ENCODE results near the gene CUEDC1.

CUEDC1 gene

DNA sequence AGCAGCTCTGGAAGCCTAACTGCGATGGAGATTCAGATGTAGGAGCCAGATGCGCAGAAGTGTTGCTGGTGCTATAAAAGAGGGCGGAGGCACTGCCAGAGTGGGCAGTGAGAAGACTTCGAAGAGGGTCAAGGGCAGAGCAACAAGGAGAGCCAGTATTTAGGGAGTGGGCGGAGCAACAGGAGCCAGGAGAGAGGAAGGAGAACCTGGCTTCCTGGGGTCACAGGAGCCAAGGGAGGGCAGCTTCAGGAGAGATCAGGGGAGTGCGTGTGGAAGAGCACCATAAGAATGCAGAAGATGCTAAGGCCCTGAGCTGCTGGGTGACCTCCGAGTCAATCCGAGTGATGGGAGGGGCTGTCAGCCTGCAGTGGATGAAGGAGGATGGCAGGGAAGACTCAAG is 90.9 kb downstream of the CUEDC1 start:
- Mint-ChIP-seq H3K9me3 (no peaks in the 10 kb centered on the region), H3K27me3 (peaks cover 26 to 34% of the 10 kb centered on the region in 2 donors), H3K27ac (no peak overlapping the region), H3K36me3 (no peaks in the 10 kb centered on the region), H3K4me1 (peaks cover 27 to 33% of the 10 kb centered on the region in 2 donors), H3K4me3 (no peak overlapping the region)
- no peak for DNase-seq
- no peak for ATAC-seq (replicated peaks)

DNA sequence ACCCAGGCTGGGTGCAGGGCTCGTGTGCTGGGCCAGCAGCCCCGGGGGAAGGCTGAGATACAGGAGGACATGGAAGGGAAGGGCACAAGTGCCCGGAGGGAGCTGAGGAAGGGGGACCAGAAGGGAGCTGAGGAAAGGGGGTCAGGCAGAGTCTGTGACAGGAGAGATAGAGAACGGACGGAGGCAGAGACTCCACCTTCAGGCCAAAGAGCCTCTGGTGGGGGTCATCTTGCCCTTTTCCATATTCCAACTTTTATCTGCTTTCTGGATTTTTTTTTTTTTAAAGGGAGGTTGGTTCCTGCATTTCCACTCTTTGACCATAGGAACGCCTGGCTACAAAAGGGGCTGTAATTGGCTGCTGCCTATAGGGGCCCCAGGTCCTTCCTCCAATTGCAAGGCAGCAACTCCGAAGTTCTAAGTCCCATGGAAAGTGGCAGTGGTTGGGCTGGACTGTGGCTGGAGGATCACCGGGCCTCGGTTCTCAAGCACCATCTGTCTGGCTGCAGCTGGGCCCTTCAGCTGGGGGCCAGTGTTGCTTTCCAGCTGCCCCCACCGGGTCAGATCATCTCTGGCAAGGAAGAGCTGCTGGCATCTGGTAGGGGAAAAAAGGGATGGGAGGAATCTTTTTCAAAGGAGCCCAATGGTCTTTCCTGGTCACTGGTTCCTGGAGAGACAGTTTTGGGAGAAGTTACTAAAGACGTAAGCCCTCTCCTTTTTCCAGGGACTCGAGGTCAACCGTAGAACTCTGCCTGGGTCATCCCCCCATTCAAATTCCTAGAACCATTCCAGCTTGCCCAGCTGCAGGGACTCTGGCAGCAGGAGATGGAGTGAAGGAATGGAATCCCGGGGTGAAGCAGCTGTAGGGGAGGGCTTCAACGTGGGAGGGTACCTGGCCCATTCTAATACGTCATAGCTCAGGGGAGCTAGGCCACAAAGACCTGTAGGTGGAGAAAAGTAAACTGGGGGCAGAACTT is 92.2 kb downstream of the CUEDC1 start:
- Mint-ChIP-seq H3K27ac (no peak overlapping the region), H3K9me3 (no peaks in the 10 kb centered on the region), H3K4me3 (no peak overlapping the region), H3K36me3 (no peaks in the 10 kb centered on the region), H3K4me1 (peaks cover 17 to 20% of the 10 kb centered on the region in 2 donors), H3K27me3 (peaks cover 31 to 47% of the 10 kb centered on the region in 2 donors)
- DNase-seq (no peak), ATAC-seq (replicated peaks) (no peak)

DNA sequence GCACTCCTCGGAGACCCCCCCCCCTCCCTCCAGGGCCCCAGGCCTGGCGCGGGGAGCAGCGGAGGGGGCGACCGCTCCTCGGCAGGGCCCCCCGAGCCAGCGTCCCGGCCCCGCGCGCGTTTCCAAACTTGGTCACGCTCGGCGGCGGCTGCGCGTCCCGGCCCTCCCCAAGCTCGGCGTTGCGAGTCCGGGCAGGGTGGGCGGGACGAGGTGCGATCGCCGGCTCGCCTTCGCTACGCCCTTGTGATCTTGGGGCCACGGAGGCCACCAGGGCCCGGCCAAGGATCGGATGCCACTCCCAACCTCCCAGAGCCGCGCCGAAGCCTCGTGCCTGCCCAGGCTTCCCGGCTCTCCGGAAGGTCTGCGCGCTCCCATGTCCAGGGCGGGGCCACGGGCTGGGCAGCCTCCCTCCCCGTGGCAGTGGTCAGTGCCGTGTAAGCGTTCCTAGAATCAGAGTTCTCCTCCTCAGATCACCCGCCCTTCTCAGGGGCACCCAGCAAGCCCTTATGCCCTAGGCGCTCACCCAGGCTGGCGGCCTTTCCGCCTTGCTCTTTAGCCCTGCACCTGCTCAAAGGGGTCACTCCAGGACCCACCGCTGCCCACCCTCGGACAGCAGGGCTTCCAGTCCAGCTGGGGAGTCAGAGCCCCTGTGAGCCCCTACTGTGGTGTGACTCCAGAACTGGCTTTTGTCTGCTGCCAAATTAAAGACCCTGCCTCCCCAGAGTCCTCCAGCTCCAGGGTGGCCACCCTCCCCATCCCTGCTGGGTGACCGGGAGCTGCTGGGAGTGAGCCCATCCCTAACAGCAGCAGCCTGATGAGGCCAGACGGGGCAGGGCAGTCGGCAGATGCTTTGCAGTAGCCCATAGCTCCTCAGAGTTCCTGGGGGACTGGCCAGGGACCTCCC is 93.2 kb downstream of the CUEDC1 start:
- peaks cover 11% of the 10 kb centered on the region in 2 donors for H3K4me1 Mint-ChIP-seq
- H3K27me3 Mint-ChIP-seq = peaks cover 31 to 49% of the 10 kb centered on the region in 2 donors
- DNase-seq (no peak), ATAC-seq (replicated peaks) (peak; percentile 8 to 29)
- peak overlapping the region in 1 of 2 donors; percentile 87 for H3K4me3 Mint-ChIP-seq
- no peaks in the 10 kb centered on the region for H3K36me3 Mint-ChIP-seq
- H3K27ac Mint-ChIP-seq = peak overlapping the region; percentile 31
- no peaks in the 10 kb centered on the region for H3K9me3 Mint-ChIP-seq

DNA sequence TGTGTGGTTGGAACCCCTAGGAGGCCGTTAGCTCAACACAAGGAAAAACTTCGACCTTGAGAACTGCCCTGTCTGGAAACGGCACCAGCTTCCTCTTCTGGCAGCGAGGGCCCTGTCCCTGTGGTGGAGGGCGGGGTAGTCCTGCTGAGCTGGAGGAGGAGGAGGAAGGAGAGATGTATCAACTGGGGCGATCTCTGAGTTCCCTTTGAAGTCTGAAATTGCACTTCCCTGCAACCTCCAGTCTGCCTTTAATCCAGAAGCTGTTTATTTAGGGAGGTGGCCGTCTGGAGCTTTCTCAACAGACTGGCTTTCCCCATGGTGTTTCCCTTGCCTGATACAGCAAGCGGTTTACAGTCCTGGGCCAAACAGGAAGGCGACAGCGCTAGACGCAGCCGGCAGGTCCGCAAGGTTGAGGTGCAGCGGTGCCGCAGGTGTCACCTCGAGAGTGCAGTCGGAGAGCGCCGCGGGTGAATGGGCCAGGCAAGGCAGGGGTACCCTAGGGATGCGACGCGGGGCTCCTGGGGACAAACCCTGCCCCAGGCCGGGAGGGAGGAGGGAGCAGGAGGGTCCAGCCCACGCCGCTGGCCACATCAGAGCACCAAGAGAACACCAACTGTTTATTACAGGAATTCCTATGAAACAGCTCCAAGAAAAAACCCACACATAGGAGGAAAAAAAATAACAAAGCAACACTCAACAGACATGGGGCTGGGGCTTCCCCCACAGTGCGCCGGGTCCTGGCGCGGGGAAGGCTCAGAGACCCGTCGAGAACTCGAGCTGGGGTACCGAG is 94.0 kb downstream of the CUEDC1 start:
- H3K27ac Mint-ChIP-seq = no peak overlapping the region
- H3K27me3 Mint-ChIP-seq = peaks cover 31 to 49% of the 10 kb centered on the region in 2 donors
- H3K4me1 Mint-ChIP-seq = peaks cover 11% of the 10 kb centered on the region in 2 donors
- ATAC-seq (replicated peaks) (peak; percentile 73 to 76), DNase-seq (no peak)
- no peaks in the 10 kb centered on the region for H3K9me3 Mint-ChIP-seq
- no peaks in the 10 kb centered on the region for H3K36me3 Mint-ChIP-seq
- H3K4me3 Mint-ChIP-seq = peak overlapping the region; percentile 87

DNA sequence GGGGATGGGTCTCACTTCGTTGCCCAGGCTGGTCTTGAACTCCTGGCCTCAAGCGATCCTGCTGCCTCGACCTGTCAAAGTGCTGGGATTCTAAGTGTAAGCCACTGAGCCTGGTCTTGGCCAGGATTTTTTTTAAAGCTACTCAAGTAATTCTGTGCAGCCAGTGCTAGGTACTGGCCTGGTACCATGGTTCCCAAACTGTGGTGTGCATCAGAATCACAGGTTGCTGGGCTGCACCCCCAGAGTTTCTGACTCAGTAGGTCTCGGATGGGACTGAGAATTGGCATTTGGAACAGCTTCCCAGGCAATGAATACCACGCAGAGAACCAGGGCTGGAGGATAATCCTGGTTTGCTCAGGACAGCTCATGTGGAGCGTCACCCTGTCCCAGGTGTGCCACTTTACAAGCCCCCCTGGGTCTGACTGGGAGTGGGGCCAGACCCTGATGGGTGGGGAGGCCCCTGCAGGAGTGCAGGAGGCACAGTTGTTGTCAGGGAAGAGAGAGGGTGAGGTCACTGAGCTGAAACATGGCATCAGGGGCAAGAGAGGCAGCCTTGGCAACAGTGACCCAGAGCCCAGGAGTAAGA is 94.7 kb downstream of the CUEDC1 start:
- H3K36me3 Mint-ChIP-seq = no peaks in the 10 kb centered on the region
- H3K27ac Mint-ChIP-seq = no peak overlapping the region
- peak overlapping the region; percentile 87 for H3K4me3 Mint-ChIP-seq
- DNase-seq (no peak), ATAC-seq (replicated peaks) (no peak)
- peaks cover 11% of the 10 kb centered on the region in 2 donors for H3K4me1 Mint-ChIP-seq
- no peaks in the 10 kb centered on the region for H3K9me3 Mint-ChIP-seq
- peaks cover 34 to 49% of the 10 kb centered on the region in 2 donors for H3K27me3 Mint-ChIP-seq

DNA sequence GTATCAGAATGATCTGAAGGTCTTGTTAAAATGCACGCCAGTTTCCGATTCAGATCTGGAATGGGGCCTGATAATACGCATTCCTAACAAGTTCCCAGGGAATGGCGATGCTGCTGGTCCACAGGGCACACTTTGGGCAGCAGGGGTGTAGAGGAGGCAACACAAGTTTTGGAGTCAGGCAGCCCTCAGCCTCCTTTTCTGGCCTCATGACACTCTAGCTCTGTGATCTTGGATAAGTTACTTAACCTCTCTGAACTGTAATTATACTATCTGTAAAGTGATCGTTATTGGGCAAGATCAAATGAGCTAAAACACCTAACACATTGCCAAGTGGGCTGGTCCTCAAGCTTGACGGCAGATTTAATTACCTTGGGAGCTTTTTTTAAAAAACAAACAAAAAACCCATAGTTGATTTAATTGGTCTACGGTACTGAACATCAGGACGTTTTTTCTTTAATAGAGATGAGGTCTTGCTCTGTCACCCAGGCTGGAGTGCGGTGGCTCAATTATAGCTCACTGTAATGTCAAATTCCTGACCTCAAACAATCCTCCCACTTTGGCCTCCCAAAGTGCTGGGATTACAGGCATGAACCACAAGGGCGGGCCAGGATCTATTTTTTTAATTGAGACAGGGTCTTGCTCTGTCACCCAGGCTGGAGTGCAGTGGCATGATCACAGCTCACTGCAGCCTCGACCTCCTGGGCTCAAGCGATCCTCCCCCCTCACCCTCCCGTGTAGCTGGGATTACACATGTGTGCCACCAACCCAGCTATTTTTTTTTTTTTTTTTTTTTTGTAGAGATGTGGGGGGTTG is 95.4 kb downstream of the CUEDC1 start:
- no peak for DNase-seq
- ATAC-seq (replicated peaks) = no peak
- Mint-ChIP-seq H3K27ac (no peak overlapping the region), H3K4me3 (no peak overlapping the region), H3K36me3 (no peaks in the 10 kb centered on the region), H3K9me3 (no peaks in the 10 kb centered on the region), H3K27me3 (peaks cover 31 to 49% of the 10 kb centered on the region in 2 donors), H3K4me1 (peaks cover 11% of the 10 kb centered on the region in 2 donors)

DNA sequence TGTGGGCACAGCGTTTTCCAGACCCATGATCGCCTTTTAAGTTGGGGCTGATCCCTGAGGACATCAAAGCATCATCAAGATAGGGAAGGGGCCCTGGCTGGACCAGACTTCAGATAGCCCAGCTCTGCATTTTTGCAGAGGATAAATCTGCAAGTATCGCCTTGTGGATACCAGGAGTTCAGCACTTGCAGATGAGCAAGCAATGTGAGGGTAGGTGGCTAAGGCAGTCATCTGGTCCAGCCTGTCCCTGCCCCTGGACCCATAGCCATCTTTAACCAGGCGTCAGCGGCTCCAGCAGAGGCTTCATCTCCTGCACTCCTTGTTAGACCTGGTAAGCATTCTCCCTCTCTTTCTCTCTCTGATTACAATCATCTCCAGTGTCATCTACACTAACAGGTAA is 96.4 kb downstream of the CUEDC1 start:
- Mint-ChIP-seq H3K4me1 (peaks cover 11% of the 10 kb centered on the region in 2 donors), H3K4me3 (no peak overlapping the region), H3K36me3 (no peaks in the 10 kb centered on the region), H3K9me3 (no peaks in the 10 kb centered on the region), H3K27ac (no peak overlapping the region), H3K27me3 (peaks cover 21 to 44% of the 10 kb centered on the region in 2 donors)
- DNase-seq (no peak), ATAC-seq (replicated peaks) (no peak)

DNA sequence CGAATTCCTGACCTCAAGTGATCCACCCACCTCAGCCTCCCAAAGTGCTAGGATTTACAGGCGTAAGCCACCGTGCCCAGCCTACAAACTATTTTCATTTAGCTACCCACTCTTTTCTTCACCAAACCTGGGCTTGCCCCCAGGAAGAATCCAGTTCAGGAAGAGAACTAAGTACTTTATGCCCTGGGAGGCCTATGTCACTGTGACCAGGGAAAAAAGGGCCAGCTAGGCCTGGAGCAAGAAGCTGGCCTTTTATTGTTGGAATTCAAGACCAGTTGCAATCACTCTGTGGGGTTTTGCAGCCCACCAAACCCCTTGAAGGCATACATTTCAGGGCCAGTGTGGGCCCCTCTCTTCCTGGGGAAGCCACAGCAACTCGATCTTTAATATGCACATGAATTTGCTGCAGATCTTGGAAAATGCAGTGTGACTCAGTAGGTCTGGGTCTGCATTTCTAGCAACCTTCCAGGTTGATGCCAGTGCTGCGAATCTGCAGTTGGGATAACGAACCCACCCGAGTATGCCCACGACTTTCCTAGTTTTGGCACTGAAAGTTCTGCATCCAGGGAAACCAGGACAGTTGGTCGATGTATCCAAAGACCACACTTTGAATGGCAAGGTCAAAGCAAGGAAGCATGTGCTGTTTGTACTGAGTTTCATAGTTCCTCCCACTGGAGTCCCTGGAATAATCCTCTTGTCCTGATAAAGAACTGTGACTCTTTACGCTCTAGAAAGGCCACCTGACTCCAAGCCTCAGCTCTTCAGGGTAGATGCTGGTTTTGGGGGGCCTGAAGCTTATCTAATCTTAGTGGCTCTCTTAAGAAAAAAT is 98.2 kb downstream of the CUEDC1 start:
- no peak for ATAC-seq (replicated peaks)

DNA sequence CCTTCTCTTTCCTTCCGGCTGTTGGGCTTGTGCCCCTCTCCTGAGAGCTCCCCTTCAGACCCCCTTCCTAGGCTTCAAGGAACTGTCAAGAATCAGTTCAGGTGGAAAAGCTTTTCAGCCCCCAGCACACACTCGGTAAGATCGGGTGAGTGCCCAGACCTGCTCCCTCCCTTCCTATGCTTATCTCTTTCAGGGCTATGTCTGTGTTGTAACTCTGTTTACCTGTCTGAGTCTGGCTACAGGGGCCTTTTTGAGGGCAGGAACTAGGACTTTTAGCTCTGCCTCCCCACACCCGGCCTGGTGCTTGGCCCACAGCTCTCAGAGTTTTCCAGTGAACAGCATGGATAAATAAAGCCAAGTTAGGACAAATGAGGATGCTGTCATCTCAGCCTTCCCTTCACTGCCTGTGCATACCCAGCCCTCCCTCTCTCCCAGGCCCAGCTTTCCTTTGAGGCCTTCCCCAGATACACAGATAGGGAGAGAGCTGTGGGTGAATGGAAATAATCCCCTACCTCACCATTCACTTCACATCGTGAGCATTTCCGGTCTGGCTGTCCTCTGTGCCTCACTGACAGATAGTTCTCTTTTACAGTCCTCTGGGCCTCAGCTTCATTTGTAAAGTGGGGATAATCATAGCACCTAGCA is 99.7 kb downstream of the CUEDC1 start:
- no peaks in the 10 kb centered on the region for H3K36me3 Mint-ChIP-seq

More for the DNA sequence above, 98.2 kb downstream of the CUEDC1 start:
- Mint-ChIP-seq H3K36me3 (no peaks in the 10 kb centered on the region), H3K9me3 (no peaks in the 10 kb centered on the region), H3K4me3 (no peak overlapping the region), H3K27me3 (peaks cover 16 to 30% of the 10 kb centered on the region in 2 donors), H3K27ac (no peak overlapping the region), H3K4me1 (peaks cover 11 to 12% of the 10 kb centered on the region in 2 donors)
- DNase-seq = no peak

DNA sequence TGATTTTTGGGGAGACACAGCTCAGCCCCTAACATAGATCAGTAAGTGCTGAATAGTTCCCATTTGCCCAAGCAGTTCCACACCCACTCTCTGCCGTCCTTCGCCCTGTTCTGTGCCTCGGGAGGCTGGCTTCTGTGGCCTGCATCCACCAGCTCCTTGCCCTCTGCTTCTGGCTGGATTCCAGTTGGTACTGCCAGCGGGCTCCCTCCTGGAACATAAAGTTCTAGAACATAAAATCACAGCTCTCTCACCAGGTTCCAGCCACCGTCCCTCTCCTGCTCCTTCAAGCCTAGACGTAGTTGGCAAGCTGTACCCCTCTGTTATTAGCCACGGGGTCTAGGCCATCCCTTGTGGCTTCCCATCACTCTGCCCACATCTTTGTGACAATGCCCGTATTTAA is 101.5 kb downstream of the CUEDC1 start:
- no peak for DNase-seq
- no peak for ATAC-seq (replicated peaks)
- no peaks in the 10 kb centered on the region for H3K9me3 Mint-ChIP-seq
- no peak overlapping the region for H3K4me3 Mint-ChIP-seq
- peaks cover 3 to 9% of the 10 kb centered on the region in 2 donors for H3K27me3 Mint-ChIP-seq
- H3K27ac Mint-ChIP-seq = no peak overlapping the region
- H3K36me3 Mint-ChIP-seq = peaks cover 0 to 9% of the 10 kb centered on the region in 2 donors
- H3K4me1 Mint-ChIP-seq = peaks cover 14 to 29% of the 10 kb centered on the region in 2 donors

More for the DNA sequence above, 99.7 kb downstream of the CUEDC1 start:
- Mint-ChIP-seq H3K27me3 (peaks cover 12 to 21% of the 10 kb centered on the region in 2 donors), H3K4me3 (no peak overlapping the region), H3K27ac (peak overlapping the region; percentile 81), H3K4me1 (peaks cover 11 to 17% of the 10 kb centered on the region in 2 donors), H3K9me3 (no peaks in the 10 kb centered on the region)
- no peak for DNase-seq
- no peak for ATAC-seq (replicated peaks)

DNA sequence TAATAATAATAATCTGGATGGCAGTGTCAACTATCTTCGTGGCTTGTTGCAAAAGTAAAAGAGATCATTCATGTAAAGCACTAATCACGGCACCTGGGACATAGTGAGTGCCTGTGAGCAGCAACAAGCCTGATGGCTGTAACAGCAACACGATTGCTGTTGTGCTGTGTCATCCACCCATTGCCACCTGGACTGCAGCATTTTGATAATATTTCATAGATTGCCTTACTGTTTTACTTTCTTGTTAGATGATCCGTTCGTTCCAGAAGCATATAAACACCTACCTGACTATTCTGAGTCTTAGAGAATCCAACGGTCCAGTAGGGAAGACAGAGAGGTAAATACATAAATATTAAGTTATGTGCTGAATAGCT is 102.3 kb downstream of the CUEDC1 start:
- H3K36me3 Mint-ChIP-seq = peaks cover 0 to 13% of the 10 kb centered on the region in 2 donors
- H3K4me1 Mint-ChIP-seq = peaks cover 12 to 36% of the 10 kb centered on the region in 2 donors
- DNase-seq (no peak), ATAC-seq (replicated peaks) (no peak)
- no peak overlapping the region for H3K4me3 Mint-ChIP-seq
- H3K27me3 Mint-ChIP-seq = peaks cover 2 to 3% of the 10 kb centered on the region in 2 donors
- no peak overlapping the region for H3K27ac Mint-ChIP-seq
- no peaks in the 10 kb centered on the region for H3K9me3 Mint-ChIP-seq

Data from stimulated activated naive B cell treated with anti-CD40 and anti-IgM and Interleukin-4, amounts not matched to agents 10 μg/mL and 1 μg/mL and 100 μg/mL, for 72 hours (primary cell).